NT2/D1 (cell line): Measurements from ENCODE around the gene ARHGEF4.

Experiments used
- YY1 ChIP-seq: IDR thresholded peaks from 2 replicates; pipeline ENCODE4 v1.6.1; 2011; ENCODE audit not compliant: insufficient read length, insufficient read depth
- ZNF274 ChIP-seq: IDR thresholded peaks from 2 replicates; pipeline ENCODE4 v1.6.1; 2011; ENCODE audit warnings: mild to moderate bottlenecking, low read depth, low read length

DNA sequence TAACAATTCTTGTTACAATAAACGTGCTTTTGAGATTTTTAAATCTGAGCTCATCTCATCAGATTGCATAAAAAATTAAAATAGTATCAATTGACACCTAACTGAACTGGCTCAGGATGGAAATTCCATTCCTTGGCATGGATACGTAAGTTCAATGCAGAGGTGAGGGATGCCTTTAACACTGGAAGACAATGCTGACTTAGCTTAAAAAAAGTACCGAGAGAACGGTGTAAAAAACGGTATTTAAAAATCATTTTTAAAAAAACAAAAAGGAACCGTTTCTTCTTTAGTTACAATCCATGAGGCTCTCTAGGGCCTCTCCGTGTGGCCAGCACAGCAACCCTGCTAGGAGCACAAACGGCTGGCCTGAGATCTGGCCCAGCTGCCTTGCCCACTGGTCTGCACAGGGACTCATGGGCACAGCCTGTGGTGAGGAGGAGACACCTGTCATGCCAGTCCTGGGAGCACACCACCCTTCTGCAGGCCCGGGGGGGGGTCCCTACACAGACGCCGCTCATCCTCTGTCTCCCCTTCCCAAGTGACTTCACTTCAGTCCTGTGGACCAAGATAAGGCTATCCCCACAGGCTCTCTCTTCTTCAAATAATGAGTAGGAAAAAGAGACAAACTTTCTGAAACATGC lies 211.3 kb downstream of the ARHGEF4 start:
- TF ChIP-seq ZNF274 (no peak), YY1 (no peak)
